ENCODE data around the gene TMPRSS11E. TPM values are rescaled to one million over a fixed set of nuclear protein-coding genes. Genes with fewer than 3 reads are reported as not detected.

Gene TMPRSS11E
- total RNA-seq, 6 donors from 2014 or later = not detected

DNA sequence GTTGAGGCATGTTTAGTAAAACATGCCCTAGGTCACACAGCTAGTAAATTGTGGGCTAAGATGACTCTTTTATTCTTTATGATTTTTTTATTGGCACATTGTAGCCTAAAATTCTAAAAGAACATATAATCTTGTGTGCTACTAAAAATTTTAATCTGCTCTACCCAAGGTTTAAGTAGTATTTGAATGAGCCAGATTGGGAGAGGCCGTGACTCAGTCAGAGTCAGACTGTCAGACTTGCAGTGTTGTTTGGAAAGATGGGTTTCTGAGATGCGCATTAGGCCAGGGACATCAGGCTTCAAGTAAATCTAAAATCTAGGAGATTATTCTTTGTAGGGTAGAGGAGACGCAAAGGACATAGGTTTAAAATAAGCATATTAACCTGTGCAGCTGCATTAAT, 30.7 kb upstream of the TMPRSS11E start:
- Histone ChIP-seq H3K36me3 (no peaks in the 10 kb centered on the region), H3K27ac (no peak overlapping the region), H3K27me3 (no peaks in the 10 kb centered on the region), H3K9me3 (peaks cover 0 to 7% (median 6%) of the 10 kb centered on the region in 4 donors), H3K4me3 (no peak overlapping the region), H3K4me1 (no peaks in the 10 kb centered on the region)
- TF ChIP-seq POLR2A (IDR thresholded peaks at IDR 0.05) = no peak
- TF ChIP-seq, protein P1, sequence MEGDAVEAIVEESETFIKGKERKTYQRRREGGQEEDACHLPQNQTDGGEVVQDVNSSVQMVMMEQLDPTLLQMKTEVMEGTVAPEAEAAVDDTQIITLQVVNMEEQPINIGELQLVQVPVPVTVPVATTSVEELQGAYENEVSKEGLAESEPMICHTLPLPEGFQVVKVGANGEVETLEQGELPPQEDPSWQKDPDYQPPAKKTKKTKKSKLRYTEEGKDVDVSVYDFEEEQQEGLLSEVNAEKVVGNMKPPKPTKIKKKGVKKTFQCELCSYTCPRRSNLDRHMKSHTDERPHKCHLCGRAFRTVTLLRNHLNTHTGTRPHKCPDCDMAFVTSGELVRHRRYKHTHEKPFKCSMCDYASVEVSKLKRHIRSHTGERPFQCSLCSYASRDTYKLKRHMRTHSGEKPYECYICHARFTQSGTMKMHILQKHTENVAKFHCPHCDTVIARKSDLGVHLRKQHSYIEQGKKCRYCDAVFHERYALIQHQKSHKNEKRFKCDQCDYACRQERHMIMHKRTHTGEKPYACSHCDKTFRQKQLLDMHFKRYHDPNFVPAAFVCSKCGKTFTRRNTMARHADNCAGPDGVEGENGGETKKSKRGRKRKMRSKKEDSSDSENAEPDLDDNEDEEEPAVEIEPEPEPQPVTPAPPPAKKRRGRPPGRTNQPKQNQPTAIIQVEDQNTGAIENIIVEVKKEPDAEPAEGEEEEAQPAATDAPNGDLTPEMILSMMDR (IDR thresholded peaks at IDR 0.05) = no peak
- no peak for TF ChIP-seq POLR2AphosphoS5 (IDR thresholded peaks at IDR 0.05)
- TF ChIP-seq EP300 (IDR thresholded peaks at IDR 0.05) = no peak
- ATAC-seq (ENCODE audit: low FRiP score in 2 of 2) (no peak), DNase-seq (no peak)
- 88 to 93% methylated on average over 3 of the region's 3 CpGs for WGBS, 2 donors

GRCh38 chr4:68426516-68426915, 20.7 kb upstream of the TMPRSS11E start:
- H3K4me3 ChIP-seq = no peak overlapping the region
- no peak for TF ChIP-seq POLR2AphosphoS5 (IDR thresholded peaks at IDR 0.05)
- TF ChIP-seq, protein P1 (IDR thresholded peaks at IDR 0.05) = no peak
- no peak for TF ChIP-seq EP300 (IDR thresholded peaks at IDR 0.05)
- no peak for TF ChIP-seq POLR2A (IDR thresholded peaks at IDR 0.05)
- no peak for DNase-seq
- no peaks in the 10 kb centered on the region for H3K27me3 ChIP-seq
- no peak for ATAC-seq (ENCODE audit: low FRiP score in 2 of 2)
- no peak overlapping the region for H3K27ac ChIP-seq
- 92% methylated on average over 3 of the region's 3 CpGs for WGBS, 2 donors
- no peaks in the 10 kb centered on the region for H3K36me3 ChIP-seq
- no peaks in the 10 kb centered on the region for H3K4me1 ChIP-seq
- H3K9me3 ChIP-seq = no peaks in the 10 kb centered on the region

GRCh38 chr4:68430337-68430736, 16.9 kb upstream of the TMPRSS11E start:
- DNase-seq (no peak), ATAC-seq (ENCODE audit: low FRiP score in 2 of 2) (no peak)
- H3K27ac ChIP-seq = no peak overlapping the region
- no peak overlapping the region for H3K4me3 ChIP-seq
- H3K9me3 ChIP-seq = no peaks in the 10 kb centered on the region
- H3K36me3 ChIP-seq = no peaks in the 10 kb centered on the region
- WGBS, 2 donors = 57 to 76% methylated on average over 1 of the region's 1 CpG
- H3K27me3 ChIP-seq = no peaks in the 10 kb centered on the region
- no peaks in the 10 kb centered on the region for H3K4me1 ChIP-seq
- TF ChIP-seq POLR2AphosphoS5 (IDR thresholded peaks at IDR 0.05) (no peak), EP300 (IDR thresholded peaks at IDR 0.05) (no peak), POLR2A (IDR thresholded peaks at IDR 0.05) (no peak)
- TF ChIP-seq, protein P1 (IDR thresholded peaks at IDR 0.05) = no peak

GRCh38 chr4:68432320-68432719, 14.9 kb upstream of the TMPRSS11E start:
- Histone ChIP-seq H3K4me3 (no peak overlapping the region), H3K27ac (no peak overlapping the region), H3K4me1 (no peaks in the 10 kb centered on the region), H3K9me3 (no peaks in the 10 kb centered on the region), H3K27me3 (no peaks in the 10 kb centered on the region), H3K36me3 (no peaks in the 10 kb centered on the region)
- TF ChIP-seq, protein P1 (IDR thresholded peaks at IDR 0.05) = no peak
- TF ChIP-seq EP300 (IDR thresholded peaks at IDR 0.05) = no peak
- TF ChIP-seq POLR2AphosphoS5 (IDR thresholded peaks at IDR 0.05) = no peak
- no peak for TF ChIP-seq POLR2A (IDR thresholded peaks at IDR 0.05)
- DNase-seq = no peak
- no peak for ATAC-seq (ENCODE audit: low FRiP score in 2 of 2)

- Histone ChIP-seq H3K9me3 (no peaks in the 10 kb centered on the region), H3K4me1 (no peaks in the 10 kb centered on the region), H3K4me3 (no peak overlapping the region), H3K36me3 (no peaks in the 10 kb centered on the region), H3K27ac (no peak overlapping the region), H3K27me3 (no peaks in the 10 kb centered on the region)
- TF ChIP-seq EP300 (IDR thresholded peaks at IDR 0.05) (no peak), POLR2AphosphoS5 (IDR thresholded peaks at IDR 0.05) (no peak), POLR2A (IDR thresholded peaks at IDR 0.05) (no peak)
- TF ChIP-seq, protein P1 (IDR thresholded peaks at IDR 0.05) = no peak
- DNase-seq (no peak), ATAC-seq (ENCODE audit: low FRiP score in 2 of 2) (no peak)
- WGBS, 2 donors = 80 to 82% methylated on average over 5 of the region's 5 CpGs
Observed at GRCh38 chr4:68433582-68433981, 13.7 kb upstream of the TMPRSS11E start.

All from upper lobe of left lung (tissue), 6 donors.